Tibial nerve (tissue), 4 donors: ENCODE data around the gene CTNNA3.

ENCODE experiments used
- CTCF ChIP-seq, 5 experiments: fragments of 200-600 bp in 3 of 5; fragments of 450-650 bp in 2 of 5; sonication (generic) in 3 of 5; IDR thresholded peaks; one replicate each; pipeline ENCODE4 v1.5.1; 2016 to 2019; ENCODE audit warnings: antibody characterized with exemption in 5 of 5, mild to moderate bottlenecking in 3 of 5, moderate library complexity in 2 of 5
- EP300 ChIP-seq, 2 donors: sonication (generic); formaldehyde crosslinking; IDR thresholded peaks; one replicate each; pipeline ENCODE4 v1.6.1; 2017; ENCODE audit warnings: antibody characterized with exemption in 2 of 2, mild to moderate bottlenecking in 1 of 2
- POLR2A ChIP-seq, 2 donors: fragments of 450-650 bp; IDR thresholded peaks; one replicate each; pipeline ENCODE4 v1.6.1; 2017; ENCODE audit warnings: antibody characterized with exemption in 2 of 2, mild to moderate bottlenecking in 2 of 2, moderate library complexity in 2 of 2

- no peak for TF ChIP-seq CTCF (IDR thresholded peaks at IDR 0.05)
- no peak for TF ChIP-seq POLR2A (IDR thresholded peaks at IDR 0.05)
- TF ChIP-seq EP300 (IDR thresholded peaks at IDR 0.05), result no peak
These were observed 947.8 kb downstream of the CTNNA3 start for GRCh38 chr10:66748217-66748616.
